H1 (cell line): ENCODE measurements around the gene PLCB1. TPM values are rescaled to one million over a fixed set of nuclear protein-coding genes. Genes with fewer than 3 reads are reported as not detected.

Experiments
- CTCF ChIA-PET: fragments of 300-600 bp; sonication (Branson Sonifier 250); formaldehyde crosslinking; loops from one replicate; lab custom pipeline; 2021; ENCODE audit not compliant: partially characterized antibody; lab: Charles Lee
- POLR2A ChIA-PET: fragments of 300-600 bp; sonication (Branson Sonifier 250); formaldehyde crosslinking; loops from one replicate; lab custom pipeline; 2021; ENCODE audit warnings: inconsistent platforms; ENCODE audit not compliant: partially characterized antibody; lab: Charles Lee
- DNase-seq, 2 experiments: peaks; one replicate each; pipeline versions ENCODE4 v3.0.0 to v3.0.0-alpha.2; 2010 to 2022; ENCODE audit warnings: low spot score in 2 of 2, low read depth in 1 of 2, mixed read lengths in 1 of 2
- FAIRE-seq: peaks from 2 replicates; lab custom pipeline; 2011; peaks lifted over from hg19 to GRCh38; lab: Jason Lieb, UNC
- H2AFZ ChIP-seq: 2 replicates; pipeline ENCODE4 v1.8.1; 2012; ENCODE audit warnings: low read length, inconsistent platforms
- H2AK5ac ChIP-seq: 2 replicates; pipeline ENCODE4 v1.6.1; 2013; ENCODE audit warnings: low read depth, low read length
- H2BK120ac ChIP-seq: replicated peaks from 2 replicates; pipeline ENCODE3; 2013; ENCODE audit warnings: low read depth, low read length, inconsistent platforms
- H2BK12ac ChIP-seq: 2 replicates; pipeline ENCODE4 v1.6.1; 2013; ENCODE audit warnings: low read depth, low read length
- H2BK15ac ChIP-seq: 2 replicates; pipeline ENCODE4 v1.6.1; 2013; ENCODE audit warnings: low read length
- H2BK20ac ChIP-seq: 2 replicates; pipeline ENCODE4 v1.6.1; 2013; ENCODE audit warnings: low read length
- H2BK5ac ChIP-seq: 2 replicates; pipeline ENCODE4 v1.6.1; 2013; ENCODE audit warnings: low read depth, low read length
- H3K14ac ChIP-seq: 2 replicates; pipeline ENCODE4 v1.6.1; 2013; ENCODE audit warnings: inconsistent platforms; ENCODE audit not compliant: insufficient read length
- H3K18ac ChIP-seq: 2 replicates; pipeline ENCODE4 v1.6.1; 2013; ENCODE audit warnings: low read length; ENCODE audit errors: extremely low read depth
- H3K23ac ChIP-seq: 2 replicates; pipeline ENCODE4 v1.6.1; 2013; ENCODE audit warnings: inconsistent platforms; ENCODE audit not compliant: insufficient read length
- H3K23me2 ChIP-seq: 2 replicates; pipeline ENCODE4 v1.6.1; 2013; ENCODE audit warnings: low read depth, low read length
- H3K27ac ChIP-seq: 2 replicates; pipeline ENCODE4 v1.6.1; 2011; ENCODE audit warnings: low read depth, low read length, inconsistent platforms
- H3K27me3 ChIP-seq, 4 experiments: replicated peaks in 1 of 4; 1 replicate in 1 of 4; 2 replicates in 3 of 4; pipeline versions ENCODE4 v1.6.1 to v1.8.1; 2011 to 2013; ENCODE audit warnings: low read length in 3 of 4, mild to moderate bottlenecking in 3 of 4, inconsistent platforms in 2 of 4, mixed read lengths in 2 of 4, moderate library complexity in 1 of 4; ENCODE audit not compliant: control insufficient read depth in 3 of 4, insufficient read depth in 3 of 4; ENCODE audit errors: extremely low read depth in 1 of 4
- H3K36me3 ChIP-seq, 4 experiments: 2 replicates each; pipeline versions ENCODE4 v1.6.1 to v1.8.1; 2011 to 2013; ENCODE audit warnings: mild to moderate bottlenecking in 4 of 4, low read length in 3 of 4, moderate library complexity in 2 of 4, control low read depth in 1 of 4, inconsistent platforms in 1 of 4; ENCODE audit not compliant: insufficient read depth in 4 of 4, control insufficient read depth in 2 of 4
- H3K4ac ChIP-seq: replicated peaks from 2 replicates; pipeline ENCODE3; 2013; ENCODE audit warnings: low read length, low read depth, mixed read lengths, inconsistent platforms; ENCODE audit not compliant: insufficient read length
- H3K4me1 ChIP-seq, 4 experiments: replicated peaks in 1 of 4; 1 replicate in 1 of 4; 2 replicates in 3 of 4; pipeline versions ENCODE4 v1.6.1 to v1.8.1; 2011 to 2013; ENCODE audit warnings: low read length in 3 of 4, inconsistent platforms in 2 of 4, mixed read lengths in 1 of 4; ENCODE audit not compliant: insufficient read depth in 4 of 4, control insufficient read depth in 3 of 4
- H3K4me2 ChIP-seq, 2 experiments: 2 replicates each; pipeline versions ENCODE4 v1.6.1 to v1.8.1; 2011 to 2013; ENCODE audit warnings: low read depth in 2 of 2, low read length in 2 of 2, control low read depth in 1 of 2, inconsistent platforms in 1 of 2, mild to moderate bottlenecking in 1 of 2; ENCODE audit not compliant: insufficient read depth in 1 of 2
- H3K4me3 ChIP-seq, 4 experiments: fragments of 200-600, 300-600 bp in 1 of 4; sonication (generic), shearing (Covaris generic), sonication (Bioruptor Twin) in 1 of 4; 2 replicates each; pipeline versions ENCODE4 v1.5.1 to v1.8.1; 2011 to 2016; ENCODE audit warnings: low read length in 4 of 4, low read depth in 3 of 4, control low read depth in 2 of 4, inconsistent platforms in 2 of 4, mild to moderate bottlenecking in 2 of 4, mixed read lengths in 1 of 4, moderate library complexity in 1 of 4; ENCODE audit not compliant: insufficient read depth in 2 of 4; ENCODE audit errors: extremely low read depth in 1 of 4
- H3K56ac ChIP-seq: replicated peaks from 2 replicates; pipeline ENCODE3; 2013; ENCODE audit warnings: low read depth, mild to moderate bottlenecking, mixed read lengths, low read length, inconsistent platforms; ENCODE audit not compliant: insufficient read length
- H3K79me1 ChIP-seq: 2 replicates; pipeline ENCODE4 v1.6.1; 2013; ENCODE audit warnings: low read depth, low read length, control low read depth
- H3K79me2 ChIP-seq, 2 experiments: 2 replicates each; pipeline versions ENCODE4 v1.6.1 to v1.8.1; 2012 to 2013; ENCODE audit warnings: low read length in 2 of 2, mild to moderate bottlenecking in 2 of 2, inconsistent platforms in 1 of 2; ENCODE audit not compliant: insufficient read depth in 2 of 2, control insufficient read depth in 1 of 2
- H3K9ac ChIP-seq, 4 experiments: replicated peaks in 1 of 4; 1 replicate in 1 of 4; 2 replicates in 3 of 4; pipeline versions ENCODE4 v1.6.1 to v1.8.1; 2011 to 2013; ENCODE audit warnings: low read depth in 3 of 4, low read length in 3 of 4, control low read depth in 2 of 4, mild to moderate bottlenecking in 2 of 4, moderate library complexity in 2 of 4, inconsistent platforms in 1 of 4; ENCODE audit errors: extremely low read depth in 1 of 4
- H3K9me3 ChIP-seq, 2 experiments: 2 replicates each; pipeline versions ENCODE4 v1.6.1 to v1.8.1; 2012 to 2013; ENCODE audit warnings: mild to moderate bottlenecking in 2 of 2, moderate library complexity in 2 of 2, control low read depth in 1 of 2, inconsistent platforms in 1 of 2, low read depth in 1 of 2, low read length in 1 of 2, mixed read lengths in 1 of 2; ENCODE audit not compliant: insufficient read depth in 2 of 2
- H4K20me1 ChIP-seq, 2 experiments: replicated peaks in 1 of 2; 2 replicates each; pipeline versions ENCODE3 to v1.8.1; 2011 to 2013; ENCODE audit warnings: inconsistent platforms in 2 of 2, low read length in 2 of 2, mild to moderate bottlenecking in 1 of 2; ENCODE audit not compliant: insufficient read depth in 2 of 2, control insufficient read depth in 1 of 2
- H4K5ac ChIP-seq: 2 replicates; pipeline ENCODE4 v1.6.1; 2013; ENCODE audit warnings: low read length, low read depth, mixed read lengths, inconsistent platforms; ENCODE audit not compliant: insufficient read length
- H4K8ac ChIP-seq: 2 replicates; pipeline ENCODE4 v1.8.0; 2013; ENCODE audit warnings: mild to moderate bottlenecking, moderate library complexity, low read length, inconsistent platforms; ENCODE audit not compliant: insufficient read depth; ENCODE audit errors: extremely low read depth
- H4K91ac ChIP-seq: replicated peaks from 2 replicates; pipeline ENCODE3; 2013; ENCODE audit warnings: low read length, mixed read lengths, inconsistent platforms; ENCODE audit not compliant: insufficient read length
- HDAC6 ChIP-seq: IDR thresholded peaks from one replicate; pipeline ENCODE4 v1.7.1; 2012; ENCODE audit warnings: low read depth, mild to moderate bottlenecking, inconsistent platforms, low read length, moderate library complexity
- WGBS, 2 experiments: shearing (Covaris generic) in 1 of 2; methylation state at CpG; one replicate each; pipeline versions ENCODE4 v1.1.6 to v1.1.7; 2013 to 2015; ENCODE audit warnings: low lambda C conversion rate in 2 of 2, mixed read lengths in 2 of 2, inconsistent platforms in 1 of 2, low coverage in 1 of 2, missing lambda C conversion rate in 1 of 2; ENCODE audit not compliant: insufficient replicate concordance in 2 of 2, insufficient coverage in 1 of 2, insufficient read length in 1 of 2; ENCODE audit errors: extremely low coverage in 1 of 2, missing lambda C conversion rate in 1 of 2; 5-methylcytosine and 5-hydroxymethylcytosine counted together
- polyA plus RNA-seq, 7 experiments: library from polyadenylated mRNA; depleted of rRNA in 3 of 7; stranded (reverse) in 5 of 7; unstranded in 2 of 7; fragments of >200 nt in 5 of 7; fragments of 200-250 nt in 2 of 7; gene quantifications; 1 replicate in 5 of 7; 2 replicates in 1 of 7; 4 replicates in 1 of 7; pipeline versions ENCODE4 v1.2.1 to v1.2.3, GENCODE V29; 2011 to 2013; ENCODE audit warnings: missing spikeins in 2 of 7, mixed read lengths in 2 of 7
- total RNA-seq: library from RNA; stranded (reverse); fragmentation: NEBNext Ultra II Directional; extraction: Animal tissue kit (Norgen Biotek cat#: 25700); gene quantifications from 2 replicates; pipeline ENCODE4 v1.2.1, GENCODE V29; 2021

PLCB1 gene
- total and polyA plus RNA-seq, 2 of the 8 experiments (the other 6 are each of a cell fraction or from before 2014, with no cell fraction given) = 2.6 to 9.1 TPM

GRCh38 chr20:8807480-8808201 lies 675.6 kb downstream of the PLCB1 start:
- no peak overlapping the region for H3K4ac ChIP-seq
- H3K79me1 ChIP-seq = no peaks in the 10 kb centered on the region
- H3K27ac ChIP-seq = no peak overlapping the region
- no peak overlapping the region for H3K18ac ChIP-seq
- CTCF ChIA-PET = interaction anchor here (0.9 to 1.4 kb wide), 3 partner anchors 19 to 26 kb away, joined by 3 to 7 read pairs (median 3); no protein-coding TSS in a partner anchor
- H3K4me1 ChIP-seq = peaks cover 4 to 28% (median 23%) of the 10 kb centered on the region in 4 experiments
- DNase-seq (no peak), FAIRE-seq (peak; percentile 7)
- peak overlapping the region; percentile 52 for H4K91ac ChIP-seq
- no peak overlapping the region for H4K5ac ChIP-seq
- H3K56ac ChIP-seq = no peak overlapping the region
- H3K14ac ChIP-seq = no peak overlapping the region
- H3K79me2 ChIP-seq = no peaks in the 10 kb centered on the region
- H2AFZ ChIP-seq = no peak overlapping the region
- H3K4me2 ChIP-seq = no peak overlapping the region
- 90% methylated on average over 4 of the region's 4 CpGs; no CpG with 5 or more reads in 1 of the 2 experiments for WGBS, 2 experiments
- no peak overlapping the region for H2BK5ac ChIP-seq
- H2BK20ac ChIP-seq = no peak overlapping the region
- H3K4me3 ChIP-seq = no peak overlapping the region
- H2BK15ac ChIP-seq = no peak overlapping the region
- H2BK12ac ChIP-seq = no peak overlapping the region
- no peaks in the 10 kb centered on the region for H4K20me1 ChIP-seq
- H3K23me2 ChIP-seq = no peaks in the 10 kb centered on the region
- H4K8ac ChIP-seq = no peak overlapping the region
- H3K27me3 ChIP-seq = no peaks in the 10 kb centered on the region
- H3K9ac ChIP-seq = no peak overlapping the region
- H2AK5ac ChIP-seq = no peak overlapping the region
- no peak overlapping the region for H2BK120ac ChIP-seq
- H3K36me3 ChIP-seq = no peaks in the 10 kb centered on the region
- no peak overlapping the region for H3K23ac ChIP-seq
- POLR2A ChIA-PET = interaction anchor here (0.6 kb wide), 1 partner anchor 265 kb away, joined by 3 read pairs; no protein-coding TSS in a partner anchor
- no peaks in the 10 kb centered on the region for H3K9me3 ChIP-seq
- no peak for TF ChIP-seq HDAC6
